SK-N-SH treated with all-trans-retinoic acid at 6 μM for 48 hours (cell line): Measurements from ENCODE around the gene RNF175.

Experiments
- BACH2 ChIP-seq: fragments of 250-450 bp; sonication (Bioruptor Pico); IDR thresholded peaks from 2 replicates; pipeline ENCODE4 v1.9.0; 2021; ENCODE audit warnings: mild to moderate bottlenecking, borderline replicate concordance
- CREB5 ChIP-seq: fragments of 250-450 bp; sonication (Bioruptor Pico); IDR thresholded peaks from 2 replicates; pipeline ENCODE4 v1.5.1; 2020; ENCODE audit warnings: low read depth, mild to moderate bottlenecking, moderate library complexity
- PATZ1 ChIP-seq: fragments of 250-450 bp; sonication (Bioruptor Pico); IDR thresholded peaks from 2 replicates; pipeline ENCODE4 v1.8.0; 2020; ENCODE audit warnings: mild to moderate bottlenecking, moderate library complexity, borderline replicate concordance
- POU6F1 ChIP-seq: fragments of 250-450 bp; sonication (Bioruptor Pico); IDR thresholded peaks from 2 replicates; pipeline ENCODE4 v1.8.0; 2021; ENCODE audit warnings: low read depth, mild to moderate bottlenecking, moderate library complexity, borderline replicate concordance
- RARB ChIP-seq: fragments of 250-450 bp; sonication (Bioruptor Pico); IDR thresholded peaks from 2 replicates; pipeline ENCODE4 v1.8.0; 2021; ENCODE audit warnings: mild to moderate bottlenecking, moderate library complexity
- SNAI2 ChIP-seq: fragments of 250-450 bp; sonication (Bioruptor Pico); IDR thresholded peaks from 2 replicates; pipeline ENCODE4 v1.5.0; 2020; ENCODE audit warnings: mild to moderate bottlenecking, moderate library complexity
- TCF4 ChIP-seq: fragments of 250-450 bp; sonication (Bioruptor Pico); IDR thresholded peaks from 2 replicates; pipeline ENCODE4 v1.8.0; 2021; ENCODE audit warnings: mild to moderate bottlenecking, moderate library complexity, borderline replicate concordance
- ZFP3 ChIP-seq: fragments of 250-450 bp; sonication (Bioruptor Pico); IDR thresholded peaks from 2 replicates; pipeline ENCODE4 v1.5.0; 2020; ENCODE audit warnings: mild to moderate bottlenecking, moderate library complexity
- ZFP30 ChIP-seq: fragments of 450-650 bp; formaldehyde crosslinking; IDR thresholded peaks from 2 replicates; pipeline ENCODE4 v1.5.0; 2022; ENCODE audit warnings: mild to moderate bottlenecking, moderate library complexity
- ZNF565 ChIP-seq: fragments of 450-650 bp; formaldehyde crosslinking; conservative IDR thresholded peaks from 2 replicates; pipeline ENCODE4 v1.5.0; 2020; ENCODE audit warnings: low read depth, mild to moderate bottlenecking, moderate library complexity
- ZNF70 ChIP-seq: fragments of 450-650 bp; formaldehyde crosslinking; IDR thresholded peaks from 2 replicates; pipeline ENCODE4 v1.5.0; 2020; ENCODE audit warnings: mild to moderate bottlenecking, moderate library complexity

GRCh38 chr4:153808175-153808574 lies 48.4 kb upstream of the RNF175 start:
- TF ChIP-seq ZFP3 (CRISPR knock-in tag): no peak
- no peak for TF ChIP-seq CREB5 (CRISPR knock-in tag)
- no peak for TF ChIP-seq BACH2 (CRISPR knock-in tag)
- TF ChIP-seq ZNF565: no peak
- TF ChIP-seq ZFP30 (CRISPR knock-in tag): no peak
- no peak for TF ChIP-seq SNAI2 (CRISPR knock-in tag)
- TF ChIP-seq PATZ1 (CRISPR knock-in tag): no peak
- TF ChIP-seq TCF4: no peak
- no peak for TF ChIP-seq POU6F1 (CRISPR knock-in tag)
- TF ChIP-seq ZNF70 (CRISPR knock-in tag): no peak
- TF ChIP-seq RARB: no peak
